ENCODE results near the gene PEPD. TPM values are rescaled to one million over a fixed set of nuclear protein-coding genes. Genes with fewer than 3 reads are reported as not detected.

The PEPD gene
- total RNA-seq, 2 donors from 2014 or later: 74.0 to 89.9 TPM

DNA sequence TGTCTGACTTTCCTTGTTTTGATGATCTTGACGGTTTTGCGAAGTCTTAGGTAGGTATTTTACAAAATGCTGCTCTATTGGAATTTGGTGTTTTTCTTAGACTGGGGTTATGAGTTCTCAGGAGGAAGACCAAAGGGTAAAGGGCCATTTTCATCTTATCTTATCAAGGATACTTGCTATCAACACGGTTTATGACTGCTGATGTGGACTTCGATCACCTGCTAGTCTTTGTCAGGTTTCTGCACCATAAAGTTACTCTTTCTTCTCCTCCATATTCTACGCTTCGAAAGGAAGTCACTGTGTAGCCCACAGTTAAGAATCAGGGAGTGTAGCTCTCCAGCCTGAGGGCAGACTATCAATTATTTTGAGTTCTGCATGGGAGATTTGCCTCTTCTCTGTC lies 155.5 kb downstream of the PEPD start:
- no peaks in the 10 kb centered on the region for H3K9me3 ChIP-seq
- intact Hi-C loops (cut with DNase I): no loop called here
- H3K36me3 ChIP-seq: no peaks in the 10 kb centered on the region
- no peak overlapping the region for H3K27ac ChIP-seq
- no peaks in the 10 kb centered on the region for H3K27me3 ChIP-seq (replicated peaks; ENCODE audit: insufficient read depth)
- H3K4me1 ChIP-seq (replicated peaks): no peaks in the 10 kb centered on the region
- 80% methylated on average over 6 of the region's 6 CpGs for WGBS
- H3K4me3 ChIP-seq: no peak overlapping the region
- TF ChIP-seq CTCF (IDR thresholded peaks at IDR 0.05): no peak
- DNase-seq (ENCODE audit: low spot score): no peak

- Histone ChIP-seq H3K4me3 (no peak overlapping the region), H3K4me1 (replicated peaks) (no peaks in the 10 kb centered on the region), H3K27me3 (replicated peaks; ENCODE audit: insufficient read depth) (no peaks in the 10 kb centered on the region), H3K36me3 (no peaks in the 10 kb centered on the region), H3K27ac (no peak overlapping the region), H3K9me3 (no peaks in the 10 kb centered on the region)
- DNase-seq (ENCODE audit: low spot score): no peak
- intact Hi-C loops (cut with DNase I): no loop called here
- 86% methylated on average over 7 of the region's 7 CpGs for WGBS
- no peak for TF ChIP-seq POLR2A (IDR thresholded peaks at IDR 0.05)
- TF ChIP-seq POLR2AphosphoS5 (IDR thresholded peaks at IDR 0.05): no peak
- TF ChIP-seq CTCF (IDR thresholded peaks at IDR 0.05): no peak
These were observed 155.9 kb downstream of the PEPD start for GRCh38 chr19:33365691-33366090.

GRCh38 chr19:33363476-33363875 lies 158.1 kb downstream of the PEPD start:
- Histone ChIP-seq H3K9me3 (no peaks in the 10 kb centered on the region), H3K27me3 (replicated peaks; ENCODE audit: insufficient read depth) (no peaks in the 10 kb centered on the region), H3K4me1 (replicated peaks) (no peaks in the 10 kb centered on the region), H3K27ac (no peak overlapping the region), H3K4me3 (no peak overlapping the region), H3K36me3 (no peaks in the 10 kb centered on the region)
- 89% methylated on average over 5 of the region's 5 CpGs for WGBS
- no peak for TF ChIP-seq POLR2A (IDR thresholded peaks at IDR 0.05)
- TF ChIP-seq CTCF (IDR thresholded peaks at IDR 0.05): no peak
- no peak for TF ChIP-seq POLR2AphosphoS5 (IDR thresholded peaks at IDR 0.05)
- DNase-seq (ENCODE audit: low spot score): no peak
- intact Hi-C loops (cut with DNase I): no loop called here

- intact Hi-C loops (cut with DNase I): no loop called here
- TF ChIP-seq POLR2A (IDR thresholded peaks at IDR 0.05) (no peak), POLR2AphosphoS5 (IDR thresholded peaks at IDR 0.05) (no peak), CTCF (IDR thresholded peaks at IDR 0.05) (no peak)
- 88% methylated on average over 6 of the region's 6 CpGs for WGBS
- Histone ChIP-seq H3K36me3 (no peaks in the 10 kb centered on the region), H3K27me3 (replicated peaks; ENCODE audit: insufficient read depth) (no peaks in the 10 kb centered on the region), H3K27ac (no peak overlapping the region), H3K4me3 (no peak overlapping the region), H3K9me3 (no peaks in the 10 kb centered on the region), H3K4me1 (replicated peaks) (no peaks in the 10 kb centered on the region)
- DNase-seq (ENCODE audit: low spot score): no peak
These were observed 158.9 kb downstream of the PEPD start for GRCh38 chr19:33362508-33363228.

DNA sequence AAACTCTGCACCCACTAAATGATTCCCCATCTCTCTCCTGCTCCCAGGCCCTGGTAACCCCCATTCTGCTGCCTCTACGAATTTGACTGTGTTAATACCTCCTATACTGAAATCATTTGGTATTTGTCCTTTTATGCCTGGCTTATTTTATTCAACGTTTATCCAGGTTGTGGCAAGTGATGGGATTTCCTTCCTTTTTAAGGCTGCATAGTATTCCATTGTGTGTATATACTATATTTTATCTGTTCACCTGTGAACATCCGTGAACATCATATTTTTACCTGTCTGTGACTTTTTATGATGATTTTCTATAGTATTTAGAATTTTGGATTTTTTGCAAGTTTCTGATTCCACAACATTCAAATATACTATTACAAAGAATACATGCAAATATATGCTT lies 162.0 kb downstream of the PEPD start:
- intact Hi-C loops (cut with DNase I): no loop called here
- no peak for DNase-seq (ENCODE audit: low spot score)
- Histone ChIP-seq H3K4me1 (replicated peaks) (no peaks in the 10 kb centered on the region), H3K27me3 (replicated peaks; ENCODE audit: insufficient read depth) (no peaks in the 10 kb centered on the region), H3K27ac (no peak overlapping the region), H3K4me3 (no peak overlapping the region), H3K9me3 (no peaks in the 10 kb centered on the region), H3K36me3 (no peaks in the 10 kb centered on the region)
- TF ChIP-seq POLR2A (IDR thresholded peaks at IDR 0.05) (no peak), POLR2AphosphoS5 (IDR thresholded peaks at IDR 0.05) (no peak), CTCF (IDR thresholded peaks at IDR 0.05) (no peak)
- 89% methylated on average over 3 of the region's 3 CpGs for WGBS
